ENCODE data around the gene HAGH.

Gene HAGH

DNA sequence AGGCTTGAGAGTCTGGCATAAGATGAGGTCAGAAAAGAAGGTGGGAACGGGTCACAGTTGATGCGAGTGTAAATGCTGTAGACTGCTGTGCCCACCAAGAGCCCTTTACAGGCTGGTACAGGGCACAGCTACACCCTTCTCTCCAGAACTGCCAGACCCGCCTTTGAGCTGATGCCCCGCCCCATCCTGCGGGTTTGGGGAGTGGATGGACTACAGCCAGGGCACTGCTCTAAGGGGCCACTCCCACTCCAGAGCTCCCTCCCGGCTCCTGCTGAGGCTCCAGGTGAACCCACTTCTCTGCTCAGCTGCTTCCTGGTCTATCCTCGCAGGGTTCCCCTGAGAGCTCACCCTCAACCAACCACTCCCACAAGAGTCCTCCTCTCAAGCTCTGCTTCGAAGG is 33.0 kb upstream of the HAGH start:
- Histone ChIP-seq H3K27ac (ENCODE audit: poor library complexity, severe bottlenecking) (no peak overlapping the region), H3K4me1 (ENCODE audit: insufficient read depth, poor library complexity, severe bottlenecking) (no peaks in the 10 kb centered on the region), H3K27me3 (ENCODE audit: insufficient read depth, poor library complexity, severe bottlenecking) (peaks cover 22% of the 10 kb centered on the region), H3K9me3 (ENCODE audit: severe bottlenecking) (no peaks in the 10 kb centered on the region), H3K36me3 (ENCODE audit: low read depth) (no peaks in the 10 kb centered on the region), H3K4me3 (ENCODE audit: severe bottlenecking) (no peak overlapping the region)
- peak; percentile 70; the same call in 2 of the 3 replicates for ATAC-seq (ENCODE audit: low read depth)
- no peak for DNase-seq (ENCODE audit: low spot score)
- TF ChIP-seq, protein P1, sequence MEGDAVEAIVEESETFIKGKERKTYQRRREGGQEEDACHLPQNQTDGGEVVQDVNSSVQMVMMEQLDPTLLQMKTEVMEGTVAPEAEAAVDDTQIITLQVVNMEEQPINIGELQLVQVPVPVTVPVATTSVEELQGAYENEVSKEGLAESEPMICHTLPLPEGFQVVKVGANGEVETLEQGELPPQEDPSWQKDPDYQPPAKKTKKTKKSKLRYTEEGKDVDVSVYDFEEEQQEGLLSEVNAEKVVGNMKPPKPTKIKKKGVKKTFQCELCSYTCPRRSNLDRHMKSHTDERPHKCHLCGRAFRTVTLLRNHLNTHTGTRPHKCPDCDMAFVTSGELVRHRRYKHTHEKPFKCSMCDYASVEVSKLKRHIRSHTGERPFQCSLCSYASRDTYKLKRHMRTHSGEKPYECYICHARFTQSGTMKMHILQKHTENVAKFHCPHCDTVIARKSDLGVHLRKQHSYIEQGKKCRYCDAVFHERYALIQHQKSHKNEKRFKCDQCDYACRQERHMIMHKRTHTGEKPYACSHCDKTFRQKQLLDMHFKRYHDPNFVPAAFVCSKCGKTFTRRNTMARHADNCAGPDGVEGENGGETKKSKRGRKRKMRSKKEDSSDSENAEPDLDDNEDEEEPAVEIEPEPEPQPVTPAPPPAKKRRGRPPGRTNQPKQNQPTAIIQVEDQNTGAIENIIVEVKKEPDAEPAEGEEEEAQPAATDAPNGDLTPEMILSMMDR (IDR thresholded peaks at IDR 0.05; ENCODE audit: poor library complexity, severe bottlenecking): no peak

DNA sequence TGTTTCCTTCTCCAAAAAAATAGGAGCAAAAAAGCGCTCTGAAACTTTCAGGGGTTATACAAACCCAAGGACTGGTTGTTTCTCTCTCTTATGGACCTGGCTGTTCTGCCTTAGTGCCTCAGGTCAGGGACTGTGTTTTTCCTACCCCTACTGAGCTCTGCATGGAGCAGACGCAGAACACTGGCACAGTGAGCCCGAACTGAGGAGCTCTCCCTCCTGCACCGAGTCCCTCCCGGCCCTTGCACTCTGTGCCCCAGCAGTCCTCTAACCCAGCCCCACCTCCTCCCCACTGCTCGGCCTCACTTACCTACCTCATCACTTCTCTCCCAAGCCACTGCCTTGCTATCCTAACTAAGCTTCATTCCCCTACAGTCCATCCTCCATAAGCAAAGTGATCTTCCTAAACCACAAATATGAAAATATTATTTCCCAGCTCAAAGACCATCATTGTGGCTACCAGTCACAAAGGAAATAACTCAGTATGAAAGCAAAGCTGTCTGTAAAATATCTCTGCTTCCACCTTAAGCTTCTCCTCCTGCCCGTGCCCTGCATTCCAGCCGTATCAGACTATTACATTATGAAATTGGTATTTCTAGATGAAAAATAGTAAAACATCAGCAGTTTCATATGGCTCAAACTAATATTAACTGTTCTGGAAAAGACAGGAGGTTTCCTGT is 31.7 kb upstream of the HAGH start:
- Histone ChIP-seq H3K4me3 (ENCODE audit: severe bottlenecking) (no peak overlapping the region), H3K27me3 (ENCODE audit: insufficient read depth, poor library complexity, severe bottlenecking) (peaks cover 22% of the 10 kb centered on the region), H3K36me3 (ENCODE audit: low read depth) (no peaks in the 10 kb centered on the region), H3K4me1 (ENCODE audit: insufficient read depth, poor library complexity, severe bottlenecking) (no peaks in the 10 kb centered on the region), H3K27ac (ENCODE audit: poor library complexity, severe bottlenecking) (no peak overlapping the region), H3K9me3 (ENCODE audit: severe bottlenecking) (no peaks in the 10 kb centered on the region)
- TF ChIP-seq, protein P1 (IDR thresholded peaks at IDR 0.05; ENCODE audit: poor library complexity, severe bottlenecking): no peak
- DNase-seq (ENCODE audit: low spot score) (no peak), ATAC-seq (ENCODE audit: low read depth) (no peak)

DNA sequence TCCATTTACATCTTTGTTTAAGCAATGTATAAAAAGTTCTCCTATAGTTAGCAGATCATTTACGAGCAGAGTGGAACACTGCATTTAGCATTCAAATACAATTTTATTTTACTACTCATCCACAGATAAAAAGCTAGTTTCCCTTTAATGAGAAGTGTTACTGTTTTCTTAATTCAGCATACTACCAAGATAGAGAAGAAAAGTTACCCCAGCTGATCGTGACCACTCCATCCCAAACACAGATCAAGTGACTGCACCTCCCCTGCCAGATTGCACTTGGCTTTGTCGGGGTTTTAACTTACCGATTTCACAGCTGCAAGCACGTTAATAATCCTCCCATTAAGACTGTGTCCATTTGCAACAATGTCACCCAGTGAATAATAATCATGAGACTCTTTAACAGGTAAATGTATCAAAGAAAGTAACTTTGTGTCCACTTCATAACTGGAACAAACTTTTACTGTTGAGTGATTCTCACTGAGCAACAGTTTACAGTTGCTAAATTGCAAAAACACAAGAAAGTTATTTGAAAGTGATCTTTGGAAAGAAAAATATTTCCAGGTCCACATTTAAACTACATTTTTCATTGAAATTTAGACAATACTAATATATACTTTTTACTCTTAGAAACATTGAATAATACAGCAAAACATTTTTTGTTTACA is 30.9 kb upstream of the HAGH start:
- Histone ChIP-seq H3K27me3 (ENCODE audit: insufficient read depth, poor library complexity, severe bottlenecking) (peaks cover 22% of the 10 kb centered on the region), H3K36me3 (ENCODE audit: low read depth) (no peaks in the 10 kb centered on the region), H3K27ac (ENCODE audit: poor library complexity, severe bottlenecking) (no peak overlapping the region), H3K4me3 (ENCODE audit: severe bottlenecking) (no peak overlapping the region), H3K9me3 (ENCODE audit: severe bottlenecking) (no peaks in the 10 kb centered on the region), H3K4me1 (ENCODE audit: insufficient read depth, poor library complexity, severe bottlenecking) (no peaks in the 10 kb centered on the region)
- TF ChIP-seq, protein P1 (IDR thresholded peaks at IDR 0.05; ENCODE audit: poor library complexity, severe bottlenecking): no peak
- ATAC-seq (ENCODE audit: low read depth) (no peak), DNase-seq (ENCODE audit: low spot score) (no peak)

DNA sequence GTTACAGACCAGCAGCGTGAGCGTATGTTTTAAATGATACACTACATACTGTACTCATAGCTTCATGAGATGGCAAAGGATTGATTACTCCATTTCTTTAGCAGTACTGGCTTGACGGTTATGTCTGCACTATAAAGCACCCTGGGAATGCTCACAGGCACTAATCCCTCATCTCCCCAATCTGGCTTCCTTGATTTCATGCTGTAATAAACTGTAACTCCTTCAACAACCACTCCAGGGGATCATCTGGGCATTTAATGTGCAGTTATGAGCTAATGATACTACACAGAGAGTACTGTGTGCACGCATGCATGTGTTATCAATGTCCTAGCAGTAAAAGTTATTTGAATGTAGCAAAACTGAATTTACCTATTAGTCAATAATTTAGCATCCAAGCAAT is 25.2 kb upstream of the HAGH start:
- DNase-seq (ENCODE audit: low spot score) (no peak), ATAC-seq (ENCODE audit: low read depth) (no peak)
- H3K36me3 ChIP-seq (ENCODE audit: low read depth): no peaks in the 10 kb centered on the region
- H3K9me3 ChIP-seq (ENCODE audit: severe bottlenecking): no peaks in the 10 kb centered on the region
- H3K4me3 ChIP-seq (ENCODE audit: severe bottlenecking): no peak overlapping the region
- H3K27me3 ChIP-seq (ENCODE audit: insufficient read depth, poor library complexity, severe bottlenecking): peaks cover 3% of the 10 kb centered on the region
- H3K4me1 ChIP-seq (ENCODE audit: insufficient read depth, poor library complexity, severe bottlenecking): no peaks in the 10 kb centered on the region
- TF ChIP-seq, protein P1 (IDR thresholded peaks at IDR 0.05; ENCODE audit: poor library complexity, severe bottlenecking): no peak
- H3K27ac ChIP-seq (ENCODE audit: poor library complexity, severe bottlenecking): no peak overlapping the region

- peaks cover 3% of the 10 kb centered on the region for H3K27me3 ChIP-seq (ENCODE audit: insufficient read depth, poor library complexity, severe bottlenecking)
- H3K27ac ChIP-seq (ENCODE audit: poor library complexity, severe bottlenecking): no peak overlapping the region
These were observed 24.4 kb upstream of the HAGH start for GRCh38 chr16:1850981-1851380.

More at GRCh38 chr16:1850981-1851380, 24.4 kb upstream of the HAGH start:
- TF ChIP-seq, protein P1 (IDR thresholded peaks at IDR 0.05; ENCODE audit: poor library complexity, severe bottlenecking): no peak
- no peaks in the 10 kb centered on the region for H3K36me3 ChIP-seq (ENCODE audit: low read depth)
- ATAC-seq (ENCODE audit: low read depth): no peak
- H3K4me3 ChIP-seq (ENCODE audit: severe bottlenecking): no peak overlapping the region
- H3K9me3 ChIP-seq (ENCODE audit: severe bottlenecking): no peaks in the 10 kb centered on the region
- H3K4me1 ChIP-seq (ENCODE audit: insufficient read depth, poor library complexity, severe bottlenecking): no peaks in the 10 kb centered on the region
- DNase-seq (ENCODE audit: low spot score): no peak

Data from RWPE2 (cell line).